ENCODE measurements around the gene CLCN2.

Gene CLCN2

GRCh38 chr3:184339001-184339400 lies 22.4 kb downstream of the CLCN2 start:
- H3K27me3 Mint-ChIP-seq (ENCODE audit: low read depth) = peaks cover 3% of the 10 kb centered on the region

DNA sequence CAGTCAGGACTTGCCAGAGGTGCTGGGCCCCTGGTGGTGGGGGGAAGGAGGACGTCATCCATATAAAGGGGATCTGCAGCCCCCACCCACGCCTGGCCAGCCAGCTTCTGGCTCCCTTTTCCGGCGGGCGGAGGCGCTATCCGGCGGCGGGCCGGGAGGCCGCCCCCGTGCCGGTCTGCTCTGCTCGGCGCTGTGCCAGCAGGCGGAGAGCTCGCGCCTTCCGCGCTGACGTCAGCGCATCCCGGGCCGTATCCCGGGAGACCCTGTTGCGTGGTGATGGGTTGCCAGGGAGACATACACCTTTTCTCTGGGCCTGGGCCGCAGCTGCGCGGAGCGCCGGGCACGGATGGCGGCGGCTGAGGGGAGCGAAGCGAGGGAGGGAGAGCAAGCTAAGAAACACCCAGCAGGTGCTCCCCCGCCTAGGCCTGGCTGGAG lies 22.9 kb downstream of the CLCN2 start:
- H3K9me3 Mint-ChIP-seq = no peaks in the 10 kb centered on the region
- H3K4me1 Mint-ChIP-seq = peaks cover 32% of the 10 kb centered on the region
- H3K36me3 Mint-ChIP-seq (ENCODE audit: low read depth) = peaks cover 14% of the 10 kb centered on the region

More at GRCh38 chr3:184339001-184339400, 22.4 kb downstream of the CLCN2 start:
- no peaks in the 10 kb centered on the region for H3K9me3 Mint-ChIP-seq
- H3K27ac Mint-ChIP-seq = peak overlapping the region in 2 of 3 experiments; percentile 52 to 89
- H3K4me1 Mint-ChIP-seq = peaks cover 33% of the 10 kb centered on the region
- peak overlapping the region; percentile 61 to 93 (median 70) for H3K4me3 Mint-ChIP-seq
- H3K36me3 Mint-ChIP-seq (ENCODE audit: low read depth) = peaks cover 10% of the 10 kb centered on the region
- TF ChIP-seq CTCF (IDR thresholded peaks at IDR 0.05; ENCODE audit: unreplicated experiment in 3 of 3) = no peak

GRCh38 chr3:184337981-184338380 lies 23.4 kb downstream of the CLCN2 start:
- H3K4me1 Mint-ChIP-seq = peaks cover 27% of the 10 kb centered on the region

More for the DNA sequence above, 22.9 kb downstream of the CLCN2 start:
- Mint-ChIP-seq H3K4me3 (peak overlapping the region; percentile 91 to 94 (median 93)), H3K27ac (peak overlapping the region; percentile 67 to 96 (median 89)), H3K27me3 (ENCODE audit: low read depth) (peaks cover 3% of the 10 kb centered on the region)
- peak in 2 of 3 experiments; percentile 8 to 10 for TF ChIP-seq CTCF (IDR thresholded peaks at IDR 0.05; ENCODE audit: unreplicated experiment in 3 of 3)

DNA sequence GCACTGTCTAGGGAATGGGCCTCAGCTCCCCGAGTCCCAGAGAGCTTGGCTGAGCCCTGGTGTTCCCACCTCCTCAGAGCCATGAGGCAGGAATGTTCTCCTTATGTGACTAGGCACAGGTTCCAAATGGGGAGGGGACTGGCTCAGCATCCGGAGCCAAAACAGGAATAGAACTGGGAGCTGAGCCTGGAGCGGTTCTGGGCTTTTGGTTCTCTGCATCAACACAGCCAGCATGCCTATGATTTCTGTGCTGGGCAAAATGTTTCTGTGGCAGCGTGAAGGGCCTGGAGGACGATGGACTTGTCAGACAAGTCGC lies 24.0 kb downstream of the CLCN2 start, which contains the start of gene FAM131A:
Gene FAM131A (plus strand): TSS at position 202 of the 316 bp plus-strand sequence. CDS start 31 bp downstream, at position 233.
- peaks cover 3% of the 10 kb centered on the region for H3K27me3 Mint-ChIP-seq (ENCODE audit: low read depth)
- peaks cover 27% of the 10 kb centered on the region for H3K4me1 Mint-ChIP-seq
- no peak for TF ChIP-seq CTCF (IDR thresholded peaks at IDR 0.05; ENCODE audit: unreplicated experiment in 3 of 3)
- peak within 1 kb of the TSS; percentile 89 to 96 (median 90) for H3K27ac Mint-ChIP-seq
- H3K36me3 Mint-ChIP-seq (ENCODE audit: low read depth) = peaks cover 22% of the 10 kb centered on the region
- H3K4me3 Mint-ChIP-seq = peak within 1 kb of the TSS; percentile 91 to 94 (median 93)
- no peaks in the 10 kb centered on the region for H3K9me3 Mint-ChIP-seq

More at GRCh38 chr3:184337981-184338380, 23.4 kb downstream of the CLCN2 start:
- Mint-ChIP-seq H3K9me3 (no peaks in the 10 kb centered on the region), H3K36me3 (ENCODE audit: low read depth) (peaks cover 16% of the 10 kb centered on the region), H3K4me3 (peak overlapping the region; percentile 91 to 94 (median 93)), H3K27me3 (ENCODE audit: low read depth) (peaks cover 3% of the 10 kb centered on the region), H3K27ac (peak overlapping the region; percentile 81 to 96 (median 89))
- peak in 1 of 3 experiments; percentile 12 for TF ChIP-seq CTCF (IDR thresholded peaks at IDR 0.05; ENCODE audit: unreplicated experiment in 3 of 3)

DNA sequence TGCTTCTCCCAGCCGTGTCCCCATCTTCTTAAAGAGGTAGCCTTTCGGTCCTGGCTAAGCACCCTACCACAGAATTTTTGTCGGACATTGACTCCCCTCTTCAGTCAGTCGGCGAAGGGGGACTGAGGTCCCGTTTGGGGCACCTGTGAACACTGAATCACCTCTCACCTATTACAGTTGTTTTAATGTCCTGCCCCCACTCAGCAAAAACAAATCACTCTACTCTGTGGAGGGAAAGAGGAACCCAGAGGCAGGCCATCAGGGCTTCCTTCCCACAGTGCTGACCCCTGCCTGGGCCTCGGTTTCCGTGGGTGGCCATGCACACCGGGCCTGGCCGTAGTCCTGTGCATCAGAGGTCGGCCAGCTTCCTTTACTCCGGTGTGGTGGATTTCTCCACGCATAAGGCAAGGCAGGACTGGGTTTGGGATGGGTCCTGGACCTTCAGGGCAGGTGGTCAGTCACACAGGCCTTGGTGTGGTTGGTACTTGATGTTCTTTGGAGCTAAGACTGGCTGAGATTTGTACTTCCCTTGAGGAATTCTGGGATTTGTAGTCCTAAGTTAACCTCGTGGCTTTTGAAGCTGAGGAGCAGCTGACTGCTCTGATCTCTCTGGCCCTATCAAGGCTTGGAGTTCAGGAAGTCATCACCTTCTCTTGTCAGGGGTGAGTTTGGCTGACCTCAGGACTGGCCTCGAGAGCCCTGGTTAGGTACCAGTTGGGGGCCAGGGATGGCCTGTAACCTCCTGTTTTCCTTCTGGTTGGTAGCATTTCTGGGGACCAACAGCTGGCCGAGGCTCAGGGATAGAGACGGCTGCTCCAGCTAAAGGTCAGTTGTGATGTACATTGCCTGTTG lies 24.6 kb downstream of the CLCN2 start:
- no peaks in the 10 kb centered on the region for H3K9me3 Mint-ChIP-seq
- peak overlapping the region; percentile 89 to 96 (median 90) for H3K27ac Mint-ChIP-seq
- peak overlapping the region; percentile 91 to 94 (median 93) for H3K4me3 Mint-ChIP-seq
- TF ChIP-seq CTCF (IDR thresholded peaks at IDR 0.05; ENCODE audit: unreplicated experiment in 3 of 3) = no peak
- H3K36me3 Mint-ChIP-seq (ENCODE audit: low read depth) = peaks cover 26% of the 10 kb centered on the region
- H3K4me1 Mint-ChIP-seq = peaks cover 27% of the 10 kb centered on the region
- peaks cover 3% of the 10 kb centered on the region for H3K27me3 Mint-ChIP-seq (ENCODE audit: low read depth)

Measured in nephron (organoid).